GM18507 (cell line): Measurements from ENCODE around the gene CDX2.

Experiments used
- DNase-seq: peaks from one replicate; pipeline ENCODE4 v3.0.0; 2011; ENCODE audit warnings: low read depth; ENCODE audit not compliant: insufficient read length; ENCODE audit errors: extremely low spot score
- FAIRE-seq: peaks from 2 replicates; lab custom pipeline; 2011; peaks lifted over from hg19 to GRCh38; lab: Jason Lieb, UNC

CDX2 gene

GRCh38 chr13:27942972-27943371 is 26.1 kb downstream of the CDX2 start:
- FAIRE-seq, result no peak

GRCh38 chr13:27933580-27934328 is 35.4 kb downstream of the CDX2 start:
- DNase-seq (no peak), FAIRE-seq (no peak)

More at GRCh38 chr13:27942972-27943371, 26.1 kb downstream of the CDX2 start:
- no peak for DNase-seq

- FAIRE-seq (no peak), DNase-seq (no peak)
Observed at GRCh38 chr13:27933118-27933517, 36.0 kb downstream of the CDX2 start.

GRCh38 chr13:27929868-27930267 is 39.2 kb downstream of the CDX2 start:
- FAIRE-seq (no peak), DNase-seq (no peak)

- FAIRE-seq (no peak), DNase-seq (no peak)
Observed at GRCh38 chr13:27928805-27929753, 40.0 kb downstream of the CDX2 start.

GRCh38 chr13:27928353-27928804 is 40.7 kb downstream of the CDX2 start:
- no peak for FAIRE-seq
- DNase-seq, result no peak

- FAIRE-seq (no peak), DNase-seq (no peak)
Observed at GRCh38 chr13:27927444-27928352, 41.4 kb downstream of the CDX2 start.

GRCh38 chr13:27926644-27927434 is 42.3 kb downstream of the CDX2 start:
- FAIRE-seq (no peak), DNase-seq (no peak)

GRCh38 chr13:27925220-27925991 is 43.7 kb downstream of the CDX2 start:
- DNase-seq, result no peak
- no peak for FAIRE-seq

- FAIRE-seq (no peak), DNase-seq (no peak)
Observed at GRCh38 chr13:27924529-27925141, 44.5 kb downstream of the CDX2 start.

GRCh38 chr13:27923794-27924528 is 45.2 kb downstream of the CDX2 start:
- FAIRE-seq (no peak), DNase-seq (no peak)

- FAIRE-seq, result no peak
- no peak for DNase-seq
Observed at GRCh38 chr13:27922883-27923612, 46.1 kb downstream of the CDX2 start.

- DNase-seq (no peak), FAIRE-seq (no peak)
Observed at GRCh38 chr13:27921961-27922882, 46.9 kb downstream of the CDX2 start.

GRCh38 chr13:27921421-27921960 is 47.6 kb downstream of the CDX2 start:
- DNase-seq, result no peak
- no peak for FAIRE-seq
